K562 (cell line): Measurements from ENCODE around the gene TNFSF13B. TPM values are rescaled to one million over a fixed set of nuclear protein-coding genes. Genes with fewer than 3 reads are reported as not detected.

ENCODE experiments used
- ATAC-seq: fragments of 200-7000 bp; cut with Tn5 transposase; 3 replicates; pipeline ENCODE4 v1.9.1; 2020; ENCODE audit warnings: moderate library complexity
- BruUV-seq: library from RNA; stranded (reverse); fragments of 400-500 nt; replicated peaks from 2 replicates; lab custom pipeline; 2021; lab: Mats Ljungman, UMichigan
- CTCF ChIA-PET: fragments of 300-600 bp; formaldehyde crosslinking; extraction: SDS; loops from one replicate; lab custom pipeline; 2021; ENCODE audit warnings: low intra/inter-chr PET ratio; lab: Yijun Ruan, JAX
- POLR2A ChIA-PET: fragments of 300-600, 350-650 bp; sonication (Branson Sonifier 250); formaldehyde crosslinking; extraction: SDS; loops from one replicate; lab custom pipeline; 2021; ENCODE audit warnings: antibody characterized with exemption, inconsistent platforms; lab: Yijun Ruan, JAX
- DNase-seq, 4 experiments: peaks; one replicate each; pipeline versions ENCODE4 v3.0.0 to v3.0.0-alpha.2; 2011 to 2018; ENCODE audit warnings: low spot score in 3 of 4, mixed read lengths in 3 of 4; ENCODE audit errors: extremely low read depth in 1 of 4
- FAIRE-seq: peaks from 2 replicates; lab custom pipeline; 2011; peaks lifted over from hg19 to GRCh38; lab: Jason Lieb, UNC
- H2AFZ ChIP-seq: 2 replicates; pipeline ENCODE4 v1.6.0; 2011; ENCODE audit warnings: low read depth, low read length, control low read depth, inconsistent platforms
- H3K27ac ChIP-seq: fragments of 200-600 bp; 3 replicates; pipeline ENCODE4 v1.8.0; 2011; ENCODE audit warnings: low read depth, mild to moderate bottlenecking, control low read depth, inconsistent platforms, low read length, moderate library complexity, mixed read lengths; ENCODE audit errors: extremely low read depth
- H3K27me3 ChIP-seq, 2 experiments: fragments of 300-600 bp in 1 of 2; 2 replicates in 1 of 2; 3 replicates in 1 of 2; pipeline versions ENCODE4 v1.6.0 to v1.8.0; 2011; ENCODE audit warnings: inconsistent platforms in 2 of 2, low read length in 2 of 2, mild to moderate bottlenecking in 1 of 2, mixed read lengths in 1 of 2, moderate library complexity in 1 of 2; ENCODE audit not compliant: control insufficient read depth in 2 of 2, insufficient read depth in 2 of 2
- H3K36me3 ChIP-seq: fragments of 300-600 bp; 3 replicates; pipeline ENCODE4 v1.8.0; 2011; ENCODE audit warnings: mild to moderate bottlenecking, low read length, inconsistent platforms; ENCODE audit not compliant: control insufficient read depth, insufficient read depth
- H3K4me1 ChIP-seq, 2 experiments: fragments of 200-600 bp in 1 of 2; replicated peaks in 1 of 2; 2 replicates in 1 of 2; 3 replicates in 1 of 2; pipeline versions ENCODE4 v1.5.1 to v1.8.0; 2011; ENCODE audit warnings: inconsistent platforms in 2 of 2, low read length in 2 of 2, mild to moderate bottlenecking in 1 of 2, mixed read lengths in 1 of 2, moderate library complexity in 1 of 2; ENCODE audit not compliant: control insufficient read depth in 2 of 2, insufficient read depth in 2 of 2
- H3K4me2 ChIP-seq: 2 replicates; pipeline ENCODE4 v1.6.1; 2011; ENCODE audit warnings: low read length, control low read depth, inconsistent platforms, mixed read lengths; ENCODE audit not compliant: insufficient read depth
- H3K4me3 ChIP-seq: fragments of 200-600 bp; sonication (generic), shearing (Covaris generic); 2 replicates; pipeline ENCODE4 v1.5.1; 2016; ENCODE audit warnings: control low read depth, inconsistent platforms
- H3K79me2 ChIP-seq: fragments of 200-600 bp; 3 replicates; pipeline ENCODE4 v1.8.0; 2011; ENCODE audit warnings: low read length, inconsistent platforms; ENCODE audit not compliant: control insufficient read depth, insufficient read depth
- H3K9ac ChIP-seq, 2 experiments: 2 replicates each; pipeline versions ENCODE4 v1.6.0 to v1.6.1; 2011; ENCODE audit warnings: low read depth in 2 of 2, low read length in 2 of 2, control low read depth in 1 of 2, inconsistent platforms in 1 of 2, mild to moderate bottlenecking in 1 of 2, mixed read lengths in 1 of 2; ENCODE audit not compliant: insufficient read depth in 1 of 2
- H3K9me1 ChIP-seq: one replicate; pipeline ENCODE4 v1.6.0; 2011; ENCODE audit warnings: inconsistent platforms, mild to moderate bottlenecking, low read length, moderate library complexity; ENCODE audit not compliant: control insufficient read depth, insufficient read depth
- H3K9me3 ChIP-seq: replicated peaks from 2 replicates; pipeline ENCODE4 v1.5.1; 2011; ENCODE audit warnings: low read depth, low read length, inconsistent platforms; ENCODE audit not compliant: control insufficient read depth, insufficient read depth
- H4K20me1 ChIP-seq: replicated peaks from 2 replicates; pipeline ENCODE4 v1.6.1; 2011; ENCODE audit warnings: low read length, inconsistent platforms, mixed read lengths; ENCODE audit not compliant: control insufficient read depth, insufficient read depth
- DMBX1 ChIP-seq: fragments of 250-450 bp; sonication (Bioruptor Pico); IDR thresholded peaks from 2 replicates; pipeline ENCODE4 v1.8.0; 2022; ENCODE audit warnings: inconsistent platforms, mild to moderate bottlenecking, moderate library complexity, borderline replicate concordance
- KHSRP ChIP-seq: fragments of 450-650 bp; IDR thresholded peaks from 2 replicates; pipeline ENCODE4 v1.6.1; 2017
- ZNF316 ChIP-seq: fragments of 450-650 bp; IDR thresholded peaks from 2 replicates; pipeline ENCODE4 v1.6.1; 2016
- ZNF583 ChIP-seq: fragments of 250-450 bp; sonication (Bioruptor Pico); IDR thresholded peaks from 2 replicates; pipeline ENCODE4 v1.4.0; 2020
- ZNF584 ChIP-seq: fragments of 200-800 bp; sonication (Bioruptor generic); IDR thresholded peaks from 2 replicates; pipeline ENCODE4 v1.6.1; 2016; ENCODE audit warnings: low read depth, mild to moderate bottlenecking, missing genetic modification characterization, missing compliant biosample characterization
- WGBS: fragments of 100-300 bp; shearing (Covaris generic); methylation state at CpG from one replicate; pipeline ENCODE4 v1.1.6; 2016; ENCODE audit warnings: low coverage, mixed read lengths; ENCODE audit not compliant: insufficient coverage; ENCODE audit errors: missing lambda C conversion rate; 5-methylcytosine and 5-hydroxymethylcytosine counted together
- in situ Hi-C: fragments of 300-500 bp; cut with MboI; formaldehyde crosslinking; loops from 4 replicates; pipeline ENCODE4 v1.15.0; 2018; ENCODE audit warnings: inconsistent platforms, mixed read lengths
- intact Hi-C: fragments of 100-400 bp; cut with micrococcal nuclease; formaldehyde crosslinking; loops from 2 replicates; pipeline ENCODE4 v1.14.2; 2022
- polyA plus RNA-seq, 8 experiments: library from polyadenylated mRNA; depleted of rRNA in 4 of 8; stranded (reverse) in 5 of 8; unstranded in 3 of 8; fragments of >200 nt; fragmentation: Nextera tagmentation in 2 of 8; fragmentation: Illumina TruSeq in 1 of 8; extraction: Ambion mirVana in 2 of 8; extraction: Trizol in 1 of 8; gene quantifications; 2 replicates each; pipeline versions ENCODE4 v1.2.1 to v1.2.3, GENCODE V29; 2011 to 2014; ENCODE audit warnings: inconsistent platforms in 1 of 8, missing spikeins in 1 of 8
- total RNA-seq, 7 experiments: library from RNA; depleted of rRNA in 6 of 7; stranded (reverse); fragments of >200 nt in 6 of 7; fragmentation: Illumina TruSeq in 2 of 7; extraction: Trizol in 2 of 7; gene quantifications; 2 replicates each; pipeline versions ENCODE4 v1.2.1 to v1.2.3, GENCODE V29; 2011 to 2021; ENCODE audit warnings: low replicate concordance in 1 of 7
- TF ChIP-seq, protein P1 (sequence below): IDR thresholded peaks from 2 replicates; pipeline ENCODE4 v1.6.1; 2014; ENCODE audit warnings: antibody characterized with exemption
- TF ChIP-seq, protein P2 (sequence below): sonication (generic); formaldehyde crosslinking; IDR thresholded peaks from 2 replicates; pipeline ENCODE4 v1.4.0; 2020; ENCODE audit warnings: mild to moderate bottlenecking, missing genetic modification reagents

TNFSF13B gene
- total and polyA plus RNA-seq, 9 of the 15 experiments (the other 6 are each of a cell fraction or from before 2014, with no cell fraction given): 1.1 to 2.1 (median 1.5) TPM

DNA sequence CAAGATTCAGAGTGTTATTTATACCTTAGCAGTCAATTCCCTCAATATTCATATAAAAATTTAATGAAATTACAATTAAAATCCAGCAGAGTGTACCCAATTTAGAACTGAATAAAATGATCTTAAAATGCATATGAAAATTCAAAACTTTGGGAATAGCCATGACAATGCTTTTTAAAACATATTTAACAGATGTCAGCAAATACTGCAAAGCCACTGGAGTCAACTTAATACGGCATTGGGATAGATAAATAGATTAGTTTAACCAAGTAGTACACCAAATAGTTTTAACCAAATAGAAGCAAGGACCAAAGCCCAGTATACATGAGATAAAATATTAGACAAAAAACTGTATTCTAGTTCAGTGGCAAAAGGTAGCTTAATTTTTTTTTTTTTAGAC is 79.8 kb downstream of the TNFSF13B start:
- no peaks in the 10 kb centered on the region for H3K9me1 ChIP-seq
- ATAC-seq: no peak
- no peak overlapping the region for H3K4me3 ChIP-seq
- 79% methylated on average over 1 of the region's 1 CpG for WGBS
- in situ Hi-C loops (loop anchor here (25.0 kb wide), 1 partner anchor 563 kb away; no protein-coding TSS in a partner anchor), intact Hi-C loops (no loop called here)
- CTCF ChIA-PET: no interaction called here
- no peak overlapping the region for H3K9ac ChIP-seq
- no peak overlapping the region for H3K27ac ChIP-seq
- H3K4me1 ChIP-seq: no peaks in the 10 kb centered on the region; a peak in 1 of 5 replicates
- no peak overlapping the region for H2AFZ ChIP-seq
- DNase-seq: no peak
- H3K36me3 ChIP-seq: no peaks in the 10 kb centered on the region
- H4K20me1 ChIP-seq: no peaks in the 10 kb centered on the region
- POLR2A ChIA-PET: no interaction called here
- no peaks in the 10 kb centered on the region for H3K27me3 ChIP-seq
- no peaks in the 10 kb centered on the region for H3K79me2 ChIP-seq
- no peak overlapping the region for H3K4me2 ChIP-seq
- no TSS peak for BruUV-seq
- TF ChIP-seq, protein P1, sequence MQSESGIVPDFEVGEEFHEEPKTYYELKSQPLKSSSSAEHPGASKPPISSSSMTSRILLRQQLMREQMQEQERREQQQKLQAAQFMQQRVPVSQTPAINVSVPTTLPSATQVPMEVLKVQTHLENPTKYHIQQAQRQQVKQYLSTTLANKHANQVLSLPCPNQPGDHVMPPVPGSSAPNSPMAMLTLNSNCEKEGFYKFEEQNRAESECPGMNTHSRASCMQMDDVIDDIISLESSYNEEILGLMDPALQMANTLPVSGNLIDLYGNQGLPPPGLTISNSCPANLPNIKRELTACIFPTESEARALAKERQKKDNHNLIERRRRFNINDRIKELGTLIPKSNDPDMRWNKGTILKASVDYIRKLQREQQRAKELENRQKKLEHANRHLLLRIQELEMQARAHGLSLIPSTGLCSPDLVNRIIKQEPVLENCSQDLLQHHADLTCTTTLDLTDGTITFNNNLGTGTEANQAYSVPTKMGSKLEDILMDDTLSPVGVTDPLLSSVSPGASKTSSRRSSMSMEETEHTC: no peak
- peak; percentile 30; the same call in 1 of the 2 replicates for TF ChIP-seq ZNF316
- FAIRE-seq: no peak
- H3K9me3 ChIP-seq: no peaks in the 10 kb centered on the region

DNA sequence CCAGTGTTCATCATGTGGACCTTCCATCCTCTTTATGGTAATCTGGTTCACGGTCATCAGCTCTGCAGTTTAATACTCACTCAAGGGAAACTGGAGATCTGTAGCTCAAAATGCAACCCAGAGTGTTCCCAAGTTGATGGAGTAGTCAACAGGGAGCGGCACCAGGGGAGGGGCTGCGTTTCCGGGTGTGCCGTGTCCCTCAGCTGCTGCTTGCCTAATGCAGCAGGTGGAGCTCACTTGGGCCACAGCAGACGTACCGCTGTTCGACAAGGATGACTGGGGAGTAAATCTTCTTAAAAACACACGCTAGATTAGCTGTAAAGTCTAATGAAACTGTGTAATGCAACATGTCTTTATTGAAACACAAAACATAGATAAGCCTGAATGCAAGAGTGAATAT is 81.1 kb downstream of the TNFSF13B start:
- intact Hi-C loops: no loop called here
- no peaks in the 10 kb centered on the region for H3K36me3 ChIP-seq
- no peak for TF ChIP-seq ZNF584
- no peak for TF ChIP-seq KHSRP
- no peak for TF ChIP-seq ZNF583 (CRISPR knock-in tag)
- TF ChIP-seq DMBX1 (CRISPR knock-in tag): no peak
- TF ChIP-seq, protein P2, sequence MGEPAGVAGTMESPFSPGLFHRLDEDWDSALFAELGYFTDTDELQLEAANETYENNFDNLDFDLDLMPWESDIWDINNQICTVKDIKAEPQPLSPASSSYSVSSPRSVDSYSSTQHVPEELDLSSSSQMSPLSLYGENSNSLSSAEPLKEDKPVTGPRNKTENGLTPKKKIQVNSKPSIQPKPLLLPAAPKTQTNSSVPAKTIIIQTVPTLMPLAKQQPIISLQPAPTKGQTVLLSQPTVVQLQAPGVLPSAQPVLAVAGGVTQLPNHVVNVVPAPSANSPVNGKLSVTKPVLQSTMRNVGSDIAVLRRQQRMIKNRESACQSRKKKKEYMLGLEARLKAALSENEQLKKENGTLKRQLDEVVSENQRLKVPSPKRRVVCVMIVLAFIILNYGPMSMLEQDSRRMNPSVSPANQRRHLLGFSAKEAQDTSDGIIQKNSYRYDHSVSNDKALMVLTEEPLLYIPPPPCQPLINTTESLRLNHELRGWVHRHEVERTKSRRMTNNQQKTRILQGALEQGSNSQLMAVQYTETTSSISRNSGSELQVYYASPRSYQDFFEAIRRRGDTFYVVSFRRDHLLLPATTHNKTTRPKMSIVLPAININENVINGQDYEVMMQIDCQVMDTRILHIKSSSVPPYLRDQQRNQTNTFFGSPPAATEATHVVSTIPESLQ (CRISPR knock-in tag): no peak
- H3K79me2 ChIP-seq: no peaks in the 10 kb centered on the region
- ChIA-PET POLR2A (interaction anchor here (0.7 kb wide), 1 partner anchor 267 kb away, joined by 3 read pairs; no protein-coding TSS in a partner anchor), CTCF (interaction anchor here (0.7 kb wide), 1 partner anchor 28 kb away, joined by 3 read pairs; no protein-coding TSS in a partner anchor)
- no peak overlapping the region for H3K4me3 ChIP-seq
- no peak overlapping the region for H3K4me2 ChIP-seq
- BruUV-seq: no TSS peak
- H3K9me3 ChIP-seq: no peaks in the 10 kb centered on the region
- H2AFZ ChIP-seq: no peak overlapping the region
- no peaks in the 10 kb centered on the region; a peak in 2 of 5 replicates for H3K4me1 ChIP-seq
- 38% methylated on average over 3 of the region's 9 CpGs for WGBS
- in situ Hi-C loops: no loop called here
- no peak for FAIRE-seq
- DNase-seq: no peak
- H3K9me1 ChIP-seq: no peaks in the 10 kb centered on the region
- H3K27ac ChIP-seq: no peak overlapping the region
- no peak for ATAC-seq
- H3K9ac ChIP-seq: no peak overlapping the region
- no peaks in the 10 kb centered on the region for H3K27me3 ChIP-seq
- H4K20me1 ChIP-seq: no peaks in the 10 kb centered on the region
